K562 (cell line): ENCODE measurements around the gene CAB39. TPM values are rescaled to one million over a fixed set of nuclear protein-coding genes. Genes with fewer than 3 reads are reported as not detected.

Experiments used
- CHD1 ChIP-seq: fragments of 200-600 bp; sonication (generic); IDR thresholded peaks from one replicate; pipeline ENCODE4 v1.6.1; 2012; ENCODE audit warnings: mild to moderate bottlenecking, moderate library complexity, low read length, inconsistent platforms
- DNMT1 ChIP-seq: fragments of 450-650 bp; IDR thresholded peaks from 2 replicates; pipeline ENCODE4 v1.6.1; 2016; ENCODE audit warnings: antibody characterized with exemption, mild to moderate bottlenecking
- E2F6 ChIP-seq, 2 experiments: IDR thresholded peaks; 2 replicates each; pipeline ENCODE4 v1.6.1; 2011; ENCODE audit warnings: borderline replicate concordance in 1 of 2, control low read depth in 1 of 2, low read depth in 1 of 2, low read length in 1 of 2, mild to moderate bottlenecking in 1 of 2, mixed read lengths in 1 of 2, moderate library complexity in 1 of 2; ENCODE audit not compliant: insufficient read depth in 1 of 2, insufficient read length in 1 of 2, poor library complexity in 1 of 2, severe bottlenecking in 1 of 2; ENCODE audit errors: extremely low read depth in 1 of 2
- E2F8 ChIP-seq: fragments of 450-650 bp; IDR thresholded peaks from 2 replicates; pipeline ENCODE4 v1.7.1; 2018; ENCODE audit warnings: mild to moderate bottlenecking, low read depth; ENCODE audit not compliant: partially characterized antibody
- ETS1 ChIP-seq: conservative IDR thresholded peaks from 2 replicates; pipeline ENCODE4 v1.6.1; 2011; ENCODE audit warnings: low read depth, mild to moderate bottlenecking, low read length; ENCODE audit not compliant: control insufficient read depth
- HSF4 ChIP-seq: fragments of 250-450 bp; sonication (Bioruptor Pico); IDR thresholded peaks from 2 replicates; pipeline ENCODE4 v2.1.2; 2022; ENCODE audit warnings: mild to moderate bottlenecking, moderate library complexity, borderline replicate concordance
- RCOR1 ChIP-seq, 2 experiments: IDR thresholded peaks; 2 replicates each; pipeline ENCODE4 v1.6.1; 2012; ENCODE audit warnings: low read depth in 2 of 2, low read length in 2 of 2, borderline replicate concordance in 1 of 2, improper control_type of control experiment in 1 of 2
- SOX6 ChIP-seq: fragments of 450-650 bp; IDR thresholded peaks from 2 replicates; pipeline ENCODE4 v1.6.1; 2014; ENCODE audit warnings: mild to moderate bottlenecking
- XRCC3 ChIP-seq: fragments of 450-650 bp; IDR thresholded peaks from 2 replicates; pipeline ENCODE4 v1.6.1; 2017; ENCODE audit warnings: mild to moderate bottlenecking, moderate library complexity
- ZNF263 ChIP-seq: sonication (generic); formaldehyde crosslinking; IDR thresholded peaks from 2 replicates; pipeline ENCODE4 v1.8.0; 2022; ENCODE audit warnings: mild to moderate bottlenecking, missing genetic modification reagents, borderline replicate concordance
- ZZZ3 ChIP-seq: fragments of 450-650 bp; IDR thresholded peaks from 2 replicates; pipeline ENCODE4 v1.6.1; 2016; ENCODE audit warnings: antibody characterized with exemption, mild to moderate bottlenecking, moderate library complexity
- polyA plus RNA-seq, 8 experiments: library from polyadenylated mRNA; depleted of rRNA in 4 of 8; stranded (reverse) in 5 of 8; unstranded in 3 of 8; fragments of >200 nt; fragmentation: Nextera tagmentation in 2 of 8; fragmentation: Illumina TruSeq in 1 of 8; extraction: Ambion mirVana in 2 of 8; extraction: Trizol in 1 of 8; gene quantifications; 2 replicates each; pipeline versions ENCODE4 v1.2.1 to v1.2.3, GENCODE V29; 2011 to 2014; ENCODE audit warnings: inconsistent platforms in 1 of 8, missing spikeins in 1 of 8
- total RNA-seq, 7 experiments: library from RNA; depleted of rRNA in 6 of 7; stranded (reverse); fragments of >200 nt in 6 of 7; fragmentation: Illumina TruSeq in 2 of 7; extraction: Trizol in 2 of 7; gene quantifications; 2 replicates each; pipeline versions ENCODE4 v1.2.1 to v1.2.3, GENCODE V29; 2011 to 2021; ENCODE audit warnings: low replicate concordance in 1 of 7
- TF ChIP-seq, protein P1 (sequence below): sonication (generic); formaldehyde crosslinking; IDR thresholded peaks from 2 replicates; pipeline ENCODE4 v1.8.1; 2023; ENCODE audit warnings: missing genetic modification reagents, mild to moderate bottlenecking, borderline replicate concordance
- TF ChIP-seq, protein P2 (sequence below): fragments of 450-650 bp; formaldehyde crosslinking; IDR thresholded peaks from 2 replicates; pipeline ENCODE4 v1.4.0; 2020; ENCODE audit warnings: mild to moderate bottlenecking, mixed read lengths

The CAB39 gene
- total and polyA plus RNA-seq, 9 of the 15 experiments (the other 6 are each of a cell fraction or from before 2014, with no cell fraction given) = 27.2 to 94.4 (median 70.1) TPM

- TF ChIP-seq E2F6 (IDR thresholded peaks at IDR 0.05; ENCODE audit: borderline replicate concordance in 1 of 2, extremely low read depth in 1 of 2, insufficient read depth in 1 of 2, insufficient read length in 1 of 2, low read depth in 1 of 2, low read length in 1 of 2, poor library complexity in 1 of 2, severe bottlenecking in 1 of 2) (peak in 1 of 2 experiments; percentile 44), ZZZ3 (no peak), ZNF263 (CRISPR knock-in tag) (no peak), DNMT1 (no peak), XRCC3 (no peak), SOX6 (peak; percentile 49; the same call in 1 of the 2 replicates), HSF4 (CRISPR knock-in tag) (no peak), RCOR1 (IDR thresholded peaks at IDR 0.05; ENCODE audit: borderline replicate concordance in 1 of 2, low read depth in 2 of 2, low read length in 2 of 2) (peak in 1 of 2 experiments; percentile 51; a peak in 1 of 4 replicates), E2F8 (no peak), ETS1 (0 out of 2 replicates have a peak, but pooled peaks have one; percentile 40), CHD1 (peak; percentile 80)
- TF ChIP-seq, protein P1, sequence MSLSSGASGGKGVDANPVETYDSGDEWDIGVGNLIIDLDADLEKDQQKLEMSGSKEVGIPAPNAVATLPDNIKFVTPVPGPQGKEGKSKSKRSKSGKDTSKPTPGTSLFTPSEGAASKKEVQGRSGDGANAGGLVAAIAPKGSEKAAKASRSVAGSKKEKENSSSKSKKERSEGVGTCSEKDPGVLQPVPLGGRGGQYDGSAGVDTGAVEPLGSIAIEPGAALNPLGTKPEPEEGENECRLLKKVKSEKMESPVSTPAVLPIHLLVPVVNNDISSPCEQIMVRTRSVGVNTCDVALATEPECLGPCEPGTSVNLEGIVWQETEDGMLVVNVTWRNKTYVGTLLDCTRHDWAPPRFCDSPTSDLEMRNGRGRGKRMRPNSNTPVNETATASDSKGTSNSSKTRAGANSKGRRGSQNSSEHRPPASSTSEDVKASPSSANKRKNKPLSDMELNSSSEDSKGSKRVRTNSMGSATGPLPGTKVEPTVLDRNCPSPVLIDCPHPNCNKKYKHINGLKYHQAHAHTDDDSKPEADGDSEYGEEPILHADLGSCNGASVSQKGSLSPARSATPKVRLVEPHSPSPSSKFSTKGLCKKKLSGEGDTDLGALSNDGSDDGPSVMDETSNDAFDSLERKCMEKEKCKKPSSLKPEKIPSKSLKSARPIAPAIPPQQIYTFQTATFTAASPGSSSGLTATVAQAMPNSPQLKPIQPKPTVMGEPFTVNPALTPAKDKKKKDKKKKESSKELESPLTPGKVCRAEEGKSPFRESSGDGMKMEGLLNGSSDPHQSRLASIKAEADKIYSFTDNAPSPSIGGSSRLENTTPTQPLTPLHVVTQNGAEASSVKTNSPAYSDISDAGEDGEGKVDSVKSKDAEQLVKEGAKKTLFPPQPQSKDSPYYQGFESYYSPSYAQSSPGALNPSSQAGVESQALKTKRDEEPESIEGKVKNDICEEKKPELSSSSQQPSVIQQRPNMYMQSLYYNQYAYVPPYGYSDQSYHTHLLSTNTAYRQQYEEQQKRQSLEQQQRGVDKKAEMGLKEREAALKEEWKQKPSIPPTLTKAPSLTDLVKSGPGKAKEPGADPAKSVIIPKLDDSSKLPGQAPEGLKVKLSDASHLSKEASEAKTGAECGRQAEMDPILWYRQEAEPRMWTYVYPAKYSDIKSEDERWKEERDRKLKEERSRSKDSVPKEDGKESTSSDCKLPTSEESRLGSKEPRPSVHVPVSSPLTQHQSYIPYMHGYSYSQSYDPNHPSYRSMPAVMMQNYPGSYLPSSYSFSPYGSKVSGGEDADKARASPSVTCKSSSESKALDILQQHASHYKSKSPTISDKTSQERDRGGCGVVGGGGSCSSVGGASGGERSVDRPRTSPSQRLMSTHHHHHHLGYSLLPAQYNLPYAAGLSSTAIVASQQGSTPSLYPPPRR (CRISPR knock-in tag) = no peak
- TF ChIP-seq, protein P2, sequence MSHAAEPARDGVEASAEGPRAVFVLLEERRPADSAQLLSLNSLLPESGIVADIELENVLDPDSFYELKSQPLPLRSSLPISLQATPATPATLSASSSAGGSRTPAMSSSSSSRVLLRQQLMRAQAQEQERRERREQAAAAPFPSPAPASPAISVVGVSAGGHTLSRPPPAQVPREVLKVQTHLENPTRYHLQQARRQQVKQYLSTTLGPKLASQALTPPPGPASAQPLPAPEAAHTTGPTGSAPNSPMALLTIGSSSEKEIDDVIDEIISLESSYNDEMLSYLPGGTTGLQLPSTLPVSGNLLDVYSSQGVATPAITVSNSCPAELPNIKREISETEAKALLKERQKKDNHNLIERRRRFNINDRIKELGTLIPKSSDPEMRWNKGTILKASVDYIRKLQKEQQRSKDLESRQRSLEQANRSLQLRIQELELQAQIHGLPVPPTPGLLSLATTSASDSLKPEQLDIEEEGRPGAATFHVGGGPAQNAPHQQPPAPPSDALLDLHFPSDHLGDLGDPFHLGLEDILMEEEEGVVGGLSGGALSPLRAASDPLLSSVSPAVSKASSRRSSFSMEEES (CRISPR knock-in tag) = no peak
Measured at GRCh38 chr2:230712443-230713330, at the start of gene CAB39 (continued).
